Breast epithelium (tissue), 4 donors: ENCODE results near the gene MCU. TPM values are rescaled to one million over a fixed set of nuclear protein-coding genes. Genes with fewer than 3 reads are reported as not detected.
"Not testable (repeated sequence)": the region's sequence is repeated elsewhere in the genome, so short reads cannot be mapped to it uniquely, and the experiment has no call there.

ENCODE experiments used
- DNase-seq, 2 donors: peaks; one replicate each; pipeline ENCODE4 v3.0.0-alpha.2; 2019; ENCODE audit warnings: low spot score in 2 of 2
- H3K27ac ChIP-seq, 2 donors: fragments of 200-600 bp; sonication (generic) in 1 of 2; one replicate each; pipeline ENCODE4 v1.5.1; 2016 to 2019; ENCODE audit warnings: mild to moderate bottlenecking in 1 of 2
- H3K27me3 ChIP-seq, 2 donors: fragments of 200-600 bp; sonication (generic) in 1 of 2; one replicate each; pipeline versions ENCODE4 v1.5.1 to v1.6.0; 2017 to 2019; ENCODE audit warnings: control low read depth in 1 of 2, mild to moderate bottlenecking in 1 of 2
- H3K36me3 ChIP-seq: fragments of 200-600 bp; one replicate; pipeline ENCODE4 v1.5.1; 2019
- H3K4me1 ChIP-seq, 2 donors: fragments of 200-600 bp; sonication (generic); one replicate each; pipeline ENCODE4 v1.5.1; 2016 to 2019; ENCODE audit warnings: control low read depth in 1 of 2
- H3K4me3 ChIP-seq, 3 donors: fragments of 200-600 bp; sonication (generic); 1 replicate in 2 of 3; 2 replicates in 1 of 3; pipeline ENCODE4 v1.5.1; 2016 to 2019; ENCODE audit warnings: mild to moderate bottlenecking in 3 of 3, moderate library complexity in 2 of 3
- H3K9me3 ChIP-seq, 2 donors: fragments of 200-600 bp; sonication (generic) in 1 of 2; one replicate each; pipeline ENCODE4 v1.5.1; 2016 to 2019; ENCODE audit warnings: control low read depth in 1 of 2
- CTCF ChIP-seq, 3 donors: fragments of 450-650 bp; IDR thresholded peaks; one replicate each; pipeline ENCODE4 v1.5.1; 2016 to 2017; ENCODE audit warnings: antibody characterized with exemption in 3 of 3, mild to moderate bottlenecking in 3 of 3, moderate library complexity in 3 of 3
- POLR2A ChIP-seq: fragments of 450-650 bp; IDR thresholded peaks from one replicate; pipeline ENCODE4 v1.6.1; 2016; ENCODE audit warnings: antibody characterized with exemption, mild to moderate bottlenecking, moderate library complexity
- POLR2AphosphoS5 ChIP-seq, 3 donors: sonication (generic); formaldehyde crosslinking; IDR thresholded peaks; one replicate each; pipeline ENCODE4 v1.6.1; 2017; ENCODE audit warnings: antibody characterized with exemption in 3 of 3
- intact Hi-C: fragments of 100-400 bp; cut with DNase I; formaldehyde crosslinking; loops from one replicate; pipeline ENCODE4 v1.15.1; 2023; ENCODE audit warnings: low total_unique reads
- total RNA-seq, 3 donors: library from RNA; depleted of rRNA; stranded (reverse); fragments of >200 nt; gene quantifications; one replicate each; pipeline ENCODE4 v1.1.0, GENCODE V29; 2016

MCU gene
- total RNA-seq, 3 donors from 2014 or later, result 11.7 to 27.4 (median 20.6) TPM

DNA sequence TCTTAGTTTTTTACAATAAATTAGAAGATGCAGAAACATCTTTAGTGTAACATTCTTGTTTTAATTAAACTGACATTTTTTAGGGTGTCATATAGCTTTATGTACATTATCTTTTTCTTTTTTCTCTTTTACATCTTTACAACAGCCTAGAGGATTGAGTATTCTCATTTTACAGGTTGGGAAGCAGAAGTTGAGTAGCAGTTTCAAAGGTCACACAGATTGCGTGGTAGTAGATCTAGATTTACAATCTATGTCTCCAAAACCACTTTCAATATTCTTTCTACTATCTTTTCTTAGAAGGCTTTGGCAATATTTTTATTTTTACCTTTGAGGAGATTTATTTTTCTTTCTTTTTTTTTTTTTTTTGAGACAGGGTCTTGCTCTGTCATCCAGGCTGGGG, 18.7 kb upstream of the MCU start:
- Histone ChIP-seq H3K4me3 (no peak overlapping the region), H3K9me3 (no peaks in the 10 kb centered on the region), H3K27ac (no peak overlapping the region), H3K36me3 (no peaks in the 10 kb centered on the region), H3K4me1 (no peaks in the 10 kb centered on the region), H3K27me3 (no peaks in the 10 kb centered on the region)
- no peak for DNase-seq
- intact Hi-C loops, result no loop called here
- TF ChIP-seq POLR2AphosphoS5 (IDR thresholded peaks at IDR 0.05) (no peak), CTCF (IDR thresholded peaks at IDR 0.05) (no peak), POLR2A (no peak)

DNA sequence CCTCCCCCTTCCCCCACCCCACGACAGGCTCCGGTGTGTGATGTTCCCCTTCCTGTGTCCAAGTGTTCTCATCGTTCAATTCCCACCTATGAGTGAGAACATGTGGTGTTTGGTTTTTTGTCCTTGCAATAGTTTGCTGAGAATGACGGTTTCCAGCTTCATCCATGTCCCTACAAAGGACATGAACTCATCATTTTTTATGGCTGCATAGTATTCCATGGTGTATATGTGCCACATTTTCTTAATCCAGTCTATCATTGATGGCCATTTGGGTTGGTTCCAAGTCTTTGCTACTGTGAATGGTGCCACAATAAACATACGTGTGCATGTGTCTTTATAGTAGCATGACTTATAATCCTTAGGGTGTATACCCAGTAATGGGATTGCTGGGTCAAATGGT, 17.8 kb upstream of the MCU start:
- H3K27ac ChIP-seq, H3K36me3 ChIP-seq, H3K4me3 ChIP-seq, intact Hi-C loops, H3K4me1 ChIP-seq, DNase-seq, H3K27me3 ChIP-seq, H3K9me3 ChIP-seq: not testable (repeated sequence)

- DNase-seq, result no peak
- TF ChIP-seq POLR2AphosphoS5 (IDR thresholded peaks at IDR 0.05) (no peak), CTCF (IDR thresholded peaks at IDR 0.05) (no peak), POLR2A (no peak)
- Histone ChIP-seq H3K27me3 (no peaks in the 10 kb centered on the region), H3K9me3 (no peaks in the 10 kb centered on the region), H3K36me3 (no peaks in the 10 kb centered on the region), H3K27ac (no peak overlapping the region), H3K4me3 (no peak overlapping the region), H3K4me1 (no peaks in the 10 kb centered on the region)
- intact Hi-C loops, result no loop called here
Observed at GRCh38 chr10:72679838-72680241, 12.1 kb upstream of the MCU start.

GRCh38 chr10:72682638-72683037, 9.3 kb upstream of the MCU start:
- no peak for DNase-seq
- Histone ChIP-seq H3K4me3 (no peak overlapping the region), H3K27me3 (no peaks in the 10 kb centered on the region), H3K36me3 (no peaks in the 10 kb centered on the region), H3K27ac (no peak overlapping the region), H3K4me1 (no peaks in the 10 kb centered on the region), H3K9me3 (no peaks in the 10 kb centered on the region)
- TF ChIP-seq POLR2A (no peak), POLR2AphosphoS5 (IDR thresholded peaks at IDR 0.05) (no peak), CTCF (IDR thresholded peaks at IDR 0.05) (no peak)
- intact Hi-C loops, result no loop called here

DNA sequence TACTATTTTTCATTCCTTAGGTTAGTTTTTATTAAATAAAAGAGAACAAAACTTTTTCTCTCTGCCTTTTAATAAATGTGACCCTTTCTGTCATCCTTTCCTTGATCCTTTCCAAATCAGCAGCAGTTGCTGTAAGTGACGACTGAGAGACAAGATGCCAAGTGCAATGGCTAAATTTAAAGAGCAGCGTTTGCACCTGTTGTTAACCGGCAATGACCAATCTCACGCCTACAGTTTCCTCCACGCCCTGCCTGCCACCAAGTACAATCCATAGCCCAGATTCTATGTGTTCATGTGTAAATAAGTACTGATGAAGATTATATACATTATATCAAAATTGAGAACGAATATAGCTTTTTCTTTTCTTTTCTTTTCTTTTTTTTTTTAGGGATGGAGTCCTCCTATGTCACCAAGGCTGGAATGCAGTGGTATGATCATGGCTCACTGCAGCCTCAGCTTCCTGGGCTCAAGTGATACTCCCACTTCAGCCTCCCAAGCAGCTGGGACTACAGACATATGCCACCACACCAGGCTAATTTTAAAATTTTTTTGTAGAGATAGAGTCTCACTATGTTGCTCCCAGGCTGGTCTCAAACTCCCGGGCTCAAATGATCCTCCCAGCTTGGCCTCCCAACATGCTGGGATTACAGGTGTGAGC, 6.5 kb upstream of the MCU start:
- Histone ChIP-seq H3K4me3 (no peak overlapping the region), H3K27me3 (no peaks in the 10 kb centered on the region), H3K9me3 (no peaks in the 10 kb centered on the region), H3K36me3 (no peaks in the 10 kb centered on the region), H3K4me1 (no peaks in the 10 kb centered on the region), H3K27ac (no peak overlapping the region)
- TF ChIP-seq POLR2A, result no peak
- TF ChIP-seq CTCF (IDR thresholded peaks at IDR 0.05), result no peak
- TF ChIP-seq POLR2AphosphoS5 (IDR thresholded peaks at IDR 0.05), result no peak
- no peak for DNase-seq
- intact Hi-C loops, result no loop called here

DNA sequence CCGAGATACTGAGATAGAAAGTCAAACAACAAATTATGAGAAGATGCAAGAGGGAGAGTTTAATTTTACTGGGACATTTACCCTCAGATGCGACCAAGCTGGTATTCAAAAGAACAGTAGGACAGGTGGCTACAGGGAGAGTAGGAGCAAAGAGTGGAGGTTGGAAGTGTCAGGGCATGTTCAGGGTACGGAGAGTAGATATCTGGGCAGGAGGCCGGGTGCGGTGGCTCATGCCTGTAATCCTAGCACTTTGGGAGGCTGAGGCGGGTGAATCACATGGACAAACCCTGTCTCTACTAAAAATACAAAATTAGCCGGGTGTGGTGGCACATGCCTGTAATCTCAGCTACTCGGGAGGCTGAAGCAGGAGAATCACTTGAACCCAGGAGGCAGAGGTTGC, 5.5 kb upstream of the MCU start:
- H3K4me1 ChIP-seq, H3K9me3 ChIP-seq, DNase-seq, H3K36me3 ChIP-seq, H3K27ac ChIP-seq, H3K4me3 ChIP-seq, H3K27me3 ChIP-seq, intact Hi-C loops: not testable (repeated sequence)
